NCI-H510A (cell line): ENCODE results near the gene ADCY5.

Source experiments
- DNase-seq: peaks from one replicate; lab custom pipeline; 2025; lab: John Stamatoyannopoulos, UW

ADCY5 gene

GRCh38 chr3:123386477-123387040, 62.3 kb downstream of the ADCY5 start:
- DNase-seq, result no peak

DNA sequence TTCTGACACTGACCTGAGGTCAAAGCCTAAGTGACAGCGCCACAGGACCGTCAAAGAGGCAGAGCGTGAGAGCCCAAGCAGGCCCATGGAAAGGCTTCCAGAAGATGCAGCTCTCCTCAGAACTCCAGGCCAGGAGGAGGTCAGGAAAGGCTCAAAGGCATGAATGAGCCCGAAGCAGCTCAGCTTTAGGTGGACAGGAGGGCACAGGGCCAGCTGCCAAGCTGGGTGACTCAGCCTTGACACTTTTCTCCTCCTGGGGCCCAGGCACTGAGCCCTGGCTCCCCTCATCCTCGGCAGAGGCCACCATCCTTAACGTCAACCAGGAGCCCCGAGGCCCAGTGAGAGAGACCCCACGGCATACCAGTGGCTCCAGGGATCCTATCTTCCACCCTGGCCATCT, 62.9 kb downstream of the ADCY5 start:
- no peak for DNase-seq

- DNase-seq, result no peak
These were observed 63.4 kb downstream of the ADCY5 start for GRCh38 chr3:123385499-123385898.

- no peak for DNase-seq
These were observed 63.9 kb downstream of the ADCY5 start for GRCh38 chr3:123385001-123385401.

DNA sequence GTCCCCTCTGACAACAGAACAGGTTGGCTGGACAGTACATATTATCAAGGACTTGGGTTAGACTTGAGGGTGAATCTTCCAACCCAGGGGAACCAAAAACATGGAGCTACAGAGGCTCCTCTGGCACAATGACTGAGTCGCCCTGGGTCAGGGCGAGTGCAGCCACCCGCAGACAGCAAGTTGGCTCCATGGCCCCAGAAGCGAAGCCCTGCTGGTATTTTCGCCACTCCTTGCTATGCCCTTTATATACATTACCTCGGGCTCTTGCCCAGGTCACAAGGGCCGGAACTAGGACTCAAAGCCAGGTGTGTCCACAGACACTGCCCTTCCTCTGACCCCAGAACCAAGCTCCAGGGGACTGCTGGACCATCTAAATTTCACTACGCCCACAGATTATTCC, 64.6 kb downstream of the ADCY5 start:
- DNase-seq, result no peak

GRCh38 chr3:123383091-123384053, 65.5 kb downstream of the ADCY5 start:
- no peak for DNase-seq

DNA sequence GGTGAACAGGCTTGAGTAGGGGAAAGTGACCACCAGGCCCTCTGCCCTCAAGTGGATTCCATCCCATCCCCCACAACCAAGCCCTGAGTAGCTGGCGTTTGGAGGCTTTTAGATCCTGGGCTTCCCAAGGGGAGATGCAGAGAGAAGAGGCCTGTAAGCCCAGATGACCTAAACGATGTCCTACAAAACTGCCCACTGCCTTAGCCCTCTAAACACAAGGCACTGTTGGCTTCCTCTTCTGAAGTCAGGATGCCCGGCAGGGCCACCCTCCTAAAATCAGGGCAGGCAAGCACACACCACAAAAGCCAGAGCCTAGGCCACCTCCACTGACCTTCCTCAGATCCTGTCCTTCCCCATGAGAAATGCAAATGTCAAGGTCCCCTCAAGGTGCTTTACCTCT, 68.6 kb downstream of the ADCY5 start:
- DNase-seq, result no peak

DNA sequence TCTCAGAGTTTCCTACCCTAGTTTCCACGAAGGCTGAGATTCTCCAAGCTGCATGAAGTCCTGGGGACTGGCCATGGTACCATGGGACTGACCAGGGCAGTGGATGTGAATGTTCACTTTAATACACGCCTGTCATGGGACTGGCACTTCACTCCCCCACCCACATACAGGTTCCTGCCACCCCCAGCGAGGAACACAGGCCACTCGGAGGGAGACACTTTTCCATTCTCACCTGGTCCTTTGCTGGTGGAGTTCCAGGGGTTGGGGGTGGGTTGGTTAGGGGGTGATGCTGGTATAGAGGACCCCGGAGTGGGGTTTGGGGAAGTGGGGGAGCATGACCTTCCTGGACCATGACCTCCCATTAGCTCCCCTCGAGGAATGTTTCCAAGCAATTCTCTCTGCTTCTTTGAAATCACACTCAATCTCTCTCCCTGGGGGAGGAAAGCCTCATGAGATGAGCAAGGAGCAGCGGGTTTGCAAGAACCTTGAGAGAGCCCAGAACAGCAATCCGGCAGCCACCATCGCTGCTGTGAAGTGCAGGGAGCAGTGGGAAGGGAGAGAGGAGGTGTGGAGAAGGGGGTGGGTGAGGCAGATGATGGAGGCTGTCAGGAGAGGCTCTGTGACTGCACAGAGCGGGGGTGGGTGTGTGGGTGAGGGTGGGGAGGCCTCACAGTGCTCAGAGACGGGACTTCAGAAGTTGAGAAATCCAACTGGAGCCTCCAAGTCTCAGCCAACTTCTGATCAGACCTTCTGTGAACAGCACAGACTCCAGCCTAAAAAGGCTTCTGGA, 69.7 kb downstream of the ADCY5 start:
- no peak for DNase-seq

GRCh38 chr3:123378409-123378915, 70.4 kb downstream of the ADCY5 start:
- DNase-seq, result no peak

DNA sequence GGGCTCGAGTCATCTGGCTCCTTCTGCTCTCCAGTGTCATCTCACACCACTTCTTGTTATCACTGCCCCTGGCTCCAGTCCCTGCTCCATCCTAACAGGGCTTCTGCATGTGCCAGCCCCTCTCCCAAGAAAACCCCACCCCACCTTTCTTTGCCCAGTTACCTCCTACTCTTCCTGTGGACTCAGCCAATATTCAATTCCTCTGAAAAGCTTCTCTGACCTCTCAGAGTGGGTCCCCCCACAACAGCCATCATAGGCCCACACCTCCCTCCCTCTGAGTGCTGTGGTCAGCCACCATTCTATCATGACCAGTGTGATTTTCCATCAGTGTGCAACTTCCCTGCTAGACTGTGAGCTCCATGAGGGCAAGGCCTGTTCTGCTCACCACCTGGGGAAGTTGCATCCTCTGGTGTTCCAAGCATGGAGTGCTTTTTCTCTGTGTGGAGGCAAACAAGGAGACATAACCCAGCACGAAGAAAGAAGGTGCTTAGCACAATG, 71.6 kb downstream of the ADCY5 start:
- no peak for DNase-seq

- no peak for DNase-seq
These were observed 72.2 kb downstream of the ADCY5 start for GRCh38 chr3:123376451-123377242.

DNA sequence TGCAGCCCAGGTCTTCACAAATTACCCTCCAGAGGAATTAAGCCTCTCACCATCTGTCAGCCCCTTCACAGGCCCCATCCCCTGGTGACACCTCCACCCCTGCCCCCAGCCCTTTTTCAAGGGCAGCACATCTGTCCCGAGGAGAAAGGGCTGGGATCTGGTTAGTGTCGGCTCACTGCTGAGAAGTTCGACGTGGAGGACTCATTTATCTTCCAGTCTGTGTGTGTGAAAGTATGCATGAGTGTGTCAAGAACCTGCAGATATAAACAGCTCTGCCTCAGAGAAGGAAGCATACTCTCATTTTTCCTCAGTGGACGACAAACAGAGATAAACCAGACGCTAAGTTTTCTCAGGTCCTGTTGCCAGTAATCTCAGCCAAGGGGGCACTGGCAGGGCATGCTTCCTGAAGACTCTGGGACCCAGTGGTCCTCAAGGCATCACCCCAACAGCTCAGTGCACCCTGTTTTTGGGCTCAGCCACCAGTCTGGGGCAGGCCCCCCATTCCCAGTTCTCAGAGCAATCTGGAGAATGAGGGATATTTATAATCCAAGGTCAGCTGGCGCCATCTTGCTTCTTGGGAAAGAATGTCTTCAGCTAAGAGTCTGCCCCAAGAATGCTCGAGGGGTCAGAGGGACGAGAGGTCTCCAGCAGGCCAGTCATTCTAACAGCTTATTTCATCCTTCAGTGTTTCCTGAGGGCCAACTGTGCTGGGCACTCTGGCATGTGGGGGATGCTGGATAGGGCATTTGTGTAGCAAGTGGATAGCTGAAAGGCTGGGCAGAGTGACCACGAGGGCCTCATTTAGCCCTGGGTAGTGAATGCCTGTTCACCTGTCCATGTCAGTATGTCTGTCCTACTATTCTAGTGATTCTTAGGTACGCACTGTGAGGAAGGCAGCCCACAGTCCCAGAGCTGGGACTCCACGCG, 73.6 kb downstream of the ADCY5 start:
- no peak for DNase-seq

GRCh38 chr3:123374016-123374415, 74.9 kb downstream of the ADCY5 start:
- DNase-seq, result no peak

DNA sequence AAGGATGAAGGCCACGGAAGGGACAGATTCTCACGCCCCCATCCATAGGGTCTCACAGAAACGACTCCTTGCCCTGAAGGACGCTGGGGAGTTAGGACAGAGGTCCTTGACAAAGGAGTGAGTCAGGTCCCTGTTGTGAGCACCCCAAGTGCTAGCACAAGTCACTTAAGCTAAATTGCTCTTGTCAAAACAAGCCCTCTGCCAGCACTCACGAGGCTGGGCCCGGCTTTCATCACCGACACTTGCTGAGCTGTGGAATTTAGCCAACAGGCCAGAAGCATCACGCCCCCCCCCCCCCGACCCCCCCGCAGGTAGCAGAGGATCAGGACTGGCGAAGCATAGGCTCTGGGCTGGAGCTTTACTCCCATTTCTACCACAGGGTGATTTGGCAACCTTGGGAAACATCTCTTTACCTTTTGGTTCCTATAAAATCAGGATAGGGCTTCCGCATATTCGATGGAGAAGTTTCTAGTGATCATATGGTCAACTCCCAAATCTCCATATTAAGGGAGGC, 75.4 kb downstream of the ADCY5 start:
- DNase-seq, result no peak

DNA sequence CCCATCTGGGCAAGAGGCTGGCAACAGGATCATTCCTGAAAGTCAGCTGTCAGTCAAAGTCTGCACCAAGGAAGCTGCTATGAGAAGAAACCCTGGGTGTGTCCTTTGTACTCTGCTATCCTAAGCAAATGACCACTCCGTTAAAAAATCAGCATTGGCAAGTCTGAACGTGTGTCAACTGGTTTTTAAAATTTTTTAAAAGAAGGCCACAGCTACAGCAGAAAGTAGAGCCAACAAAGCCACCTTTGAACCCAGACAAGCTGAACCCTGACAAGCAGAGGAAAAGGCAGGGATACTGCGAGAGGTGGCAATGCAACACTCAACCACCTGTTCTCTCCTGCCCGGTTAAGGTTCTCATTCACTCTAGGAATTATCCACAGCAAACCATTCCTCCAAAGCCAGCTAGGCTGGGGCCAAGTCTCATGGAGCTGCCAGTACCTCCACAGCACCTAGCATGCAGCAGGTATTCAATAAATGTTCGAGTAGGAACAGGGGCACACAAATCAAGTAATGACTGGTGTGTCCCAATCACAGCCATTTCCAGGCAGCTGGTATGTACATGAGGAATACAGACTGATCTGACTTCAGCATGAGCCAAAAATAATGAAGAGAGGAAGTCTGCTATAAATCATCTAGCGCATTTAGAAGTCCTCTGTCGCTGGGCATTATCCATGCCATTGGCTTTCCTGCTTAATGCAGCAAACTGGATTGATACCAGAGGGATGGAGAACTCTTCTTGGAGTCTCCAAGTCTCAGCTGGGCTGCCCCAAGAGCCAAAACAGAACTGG, 76.0 kb downstream of the ADCY5 start:
- no peak for DNase-seq

- no peak for DNase-seq
These were observed 76.8 kb downstream of the ADCY5 start for GRCh38 chr3:123371859-123372685.

DNA sequence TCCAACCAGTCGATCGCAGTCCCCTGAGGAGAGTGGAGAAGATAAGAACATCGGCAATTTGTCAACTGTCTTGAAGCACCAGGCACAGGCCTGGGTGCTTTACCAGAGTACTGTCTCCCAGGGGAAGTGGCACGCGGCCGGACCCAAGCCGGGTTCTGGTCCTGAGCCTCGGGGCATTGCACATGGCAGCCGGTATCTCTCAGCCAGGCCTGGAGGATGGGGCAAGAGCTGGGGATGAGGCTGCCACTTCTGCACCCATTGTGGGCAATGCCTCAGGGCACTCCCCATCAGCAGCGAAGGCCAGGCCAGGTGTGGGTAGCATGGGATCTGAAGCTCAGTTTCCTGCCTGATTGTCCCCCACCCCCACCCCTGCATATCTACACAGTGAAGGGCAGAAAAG, 77.5 kb downstream of the ADCY5 start:
- no peak for DNase-seq

DNA sequence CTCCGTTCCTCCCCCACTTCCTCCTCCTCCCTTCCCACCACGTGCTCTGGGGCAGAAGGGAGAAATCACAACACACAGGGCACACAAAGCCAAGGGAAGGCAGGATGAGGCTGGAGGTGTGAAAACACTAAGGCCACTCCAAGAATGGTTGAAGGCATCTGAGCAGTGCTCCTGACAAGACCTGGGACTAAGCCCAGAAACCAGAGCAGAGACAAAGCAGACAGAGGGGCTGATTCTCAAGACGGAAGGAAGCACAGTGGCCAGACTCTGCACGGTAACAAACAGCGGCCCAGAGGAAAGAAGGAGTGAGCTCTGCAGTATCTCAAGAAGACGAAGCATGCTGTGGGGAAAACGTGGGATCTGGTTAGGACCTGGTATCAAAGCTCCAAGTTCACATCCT, 78.1 kb downstream of the ADCY5 start:
- no peak for DNase-seq
